Upper lobe of left lung (tissue), 6 donors: Measurements from ENCODE around the gene BRCA2. TPM values are rescaled to one million over a fixed set of nuclear protein-coding genes. Genes with fewer than 3 reads are reported as not detected.
A peak's percentile ranks its signal among the peaks of the same experiment; 100 is the strongest.

Experiments
- ATAC-seq, 2 donors: fragments of 200-7000 bp; cut with Tn5 transposase; one replicate each; pipeline ENCODE4 v1.9.1; 2022; ENCODE audit warnings: mild to moderate bottlenecking in 2 of 2, moderate library complexity in 2 of 2; ENCODE audit not compliant: low FRiP score in 2 of 2
- DNase-seq, 2 donors: peaks; one replicate each; pipeline ENCODE4 v3.0.0-alpha.2; 2019 to 2020
- H3K27ac ChIP-seq, 4 donors: fragments of 200-600 bp; sonication (generic); one replicate each; pipeline ENCODE4 v1.5.1; 2016 to 2019
- H3K27me3 ChIP-seq, 4 donors: fragments of 200-600 bp; sonication (generic); one replicate each; pipeline ENCODE4 v1.5.1; 2017 to 2019
- H3K36me3 ChIP-seq, 4 donors: fragments of 200-600 bp; sonication (generic); one replicate each; pipeline ENCODE4 v1.5.1; 2016 to 2019
- H3K4me1 ChIP-seq, 4 donors: fragments of 200-600 bp; sonication (generic); one replicate each; pipeline ENCODE4 v1.5.1; 2018 to 2019
- H3K4me3 ChIP-seq, 4 donors: fragments of 200-600 bp; sonication (generic); one replicate each; pipeline ENCODE4 v1.5.1; 2017 to 2019; ENCODE audit warnings: mild to moderate bottlenecking in 2 of 4, moderate library complexity in 1 of 4
- H3K9me3 ChIP-seq, 4 donors: fragments of 200-600 bp; sonication (generic); one replicate each; pipeline ENCODE4 v1.5.1; 2018 to 2019
- CTCF ChIP-seq, 6 experiments: fragments of 450-650 bp in 4 of 6; fragments of 200-600 bp in 2 of 6; sonication (generic) in 2 of 6; IDR thresholded peaks; one replicate each; pipeline ENCODE4 v1.5.1; 2016 to 2019; ENCODE audit warnings: antibody characterized with exemption in 6 of 6
- EP300 ChIP-seq, 4 donors: sonication (generic); formaldehyde crosslinking; IDR thresholded peaks; one replicate each; pipeline ENCODE4 v1.5.1; 2017; ENCODE audit warnings: antibody characterized with exemption in 4 of 4, control low read depth in 2 of 4
- POLR2A ChIP-seq, 4 donors: fragments of 450-650 bp; IDR thresholded peaks; one replicate each; pipeline ENCODE4 v1.5.1; 2016 to 2017; ENCODE audit warnings: antibody characterized with exemption in 4 of 4, mild to moderate bottlenecking in 2 of 4
- POLR2AphosphoS5 ChIP-seq, 2 donors: sonication (generic); formaldehyde crosslinking; IDR thresholded peaks; one replicate each; pipeline ENCODE4 v1.5.1; 2017; ENCODE audit warnings: antibody characterized with exemption in 2 of 2
- WGBS, 2 donors: methylation state at CpG; one replicate each; pipeline ENCODE4 v1.1.5; 2017 to 2018; 5-methylcytosine and 5-hydroxymethylcytosine counted together
- total RNA-seq, 6 donors: library from RNA; depleted of rRNA in 4 of 6; stranded (reverse); fragments of >200 nt in 4 of 6; gene quantifications; one replicate each; pipeline versions ENCODE4 v1.1.0 to v1.2.1, GENCODE V29; 2016 to 2021
- donor health status: DM: no; HTN: no; CAD: no; lungs with moderate emphysema.
- donor health status: DM: no; HTN: yes; CAD: no; lungs with severe emphysema.

BRCA2 gene
- total RNA-seq, 6 donors from 2014 or later = 2.6 to 9.4 (median 3.8) TPM

GRCh38 chr13:32284927-32285632 is 30.2 kb upstream of the BRCA2 start:
- ATAC-seq (no peak), DNase-seq (no peak)
- Histone ChIP-seq H3K9me3 (no peaks in the 10 kb centered on the region), H3K4me3 (no peak overlapping the region), H3K27me3 (no peaks in the 10 kb centered on the region), H3K4me1 (peaks cover 7 to 14% (median 7%) of the 10 kb centered on the region in 4 donors), H3K27ac (peak overlapping the region in 3 of 4 donors; percentile 12 to 68 (median 66)), H3K36me3 (peaks cover 0 to 29% (median under 1%) of the 10 kb centered on the region in 4 donors)
- WGBS, 2 donors = 27 to 48% methylated on average over 6 of the region's 6 CpGs
- TF ChIP-seq POLR2A (IDR thresholded peaks at IDR 0.05) = no peak
- no peak for TF ChIP-seq EP300 (IDR thresholded peaks at IDR 0.05)
- TF ChIP-seq CTCF (IDR thresholded peaks at IDR 0.05) = no peak
- TF ChIP-seq POLR2AphosphoS5 (IDR thresholded peaks at IDR 0.05) = no peak

GRCh38 chr13:32285633-32285965 is 29.7 kb upstream of the BRCA2 start:
- H3K4me3 ChIP-seq = no peak overlapping the region
- H3K27ac ChIP-seq = peak overlapping the region in 2 of 4 donors; percentile 66 to 68

GRCh38 chr13:32297206-32297605 is 18.1 kb upstream of the BRCA2 start:
- Histone ChIP-seq H3K27ac (no peak overlapping the region), H3K27me3 (no peaks in the 10 kb centered on the region), H3K36me3 (peaks cover 0 to 30% (median 10%) of the 10 kb centered on the region in 4 donors), H3K4me3 (no peak overlapping the region), H3K4me1 (no peaks in the 10 kb centered on the region), H3K9me3 (no peaks in the 10 kb centered on the region)
- 58 to 65% methylated on average over 2 of the region's 2 CpGs for WGBS, 2 donors
- no peak for DNase-seq
- TF ChIP-seq CTCF (IDR thresholded peaks at IDR 0.05) (no peak), POLR2A (IDR thresholded peaks at IDR 0.05) (no peak), EP300 (IDR thresholded peaks at IDR 0.05) (no peak), POLR2AphosphoS5 (IDR thresholded peaks at IDR 0.05) (no peak)
- no peak for ATAC-seq

More at GRCh38 chr13:32285633-32285965, 29.7 kb upstream of the BRCA2 start:
- Histone ChIP-seq H3K9me3 (no peaks in the 10 kb centered on the region), H3K36me3 (peaks cover 0 to 34% (median 3%) of the 10 kb centered on the region in 4 donors), H3K4me1 (peaks cover 7 to 14% (median 7%) of the 10 kb centered on the region in 4 donors), H3K27me3 (no peaks in the 10 kb centered on the region)
- TF ChIP-seq POLR2AphosphoS5 (IDR thresholded peaks at IDR 0.05) = no peak
- TF ChIP-seq CTCF (IDR thresholded peaks at IDR 0.05) = no peak
- TF ChIP-seq EP300 (IDR thresholded peaks at IDR 0.05) = no peak
- TF ChIP-seq POLR2A (IDR thresholded peaks at IDR 0.05) = no peak
- ATAC-seq (no peak), DNase-seq (no peak)
- WGBS, 2 donors = 27 to 43% methylated on average over 4 of the region's 4 CpGs

- 90 to 95% methylated on average over 6 of the region's 6 CpGs for WGBS, 2 donors
- ATAC-seq = no peak
These were observed 16.6 kb upstream of the BRCA2 start for GRCh38 chr13:32298695-32299094.

More at GRCh38 chr13:32298695-32299094, 16.6 kb upstream of the BRCA2 start:
- Histone ChIP-seq H3K9me3 (no peaks in the 10 kb centered on the region), H3K4me3 (no peak overlapping the region), H3K27ac (no peak overlapping the region), H3K36me3 (peaks cover 0 to 26% (median 10%) of the 10 kb centered on the region in 4 donors), H3K4me1 (no peaks in the 10 kb centered on the region), H3K27me3 (no peaks in the 10 kb centered on the region)
- DNase-seq = no peak
- TF ChIP-seq CTCF (IDR thresholded peaks at IDR 0.05) (no peak), POLR2A (IDR thresholded peaks at IDR 0.05) (no peak), EP300 (IDR thresholded peaks at IDR 0.05) (no peak), POLR2AphosphoS5 (IDR thresholded peaks at IDR 0.05) (no peak)
